Activated naive CD4-positive, alpha-beta T cell treated with anti-CD3 and anti-CD28 coated beads, Interleukin-2, amount 10 ng/mL, durations not matched to agents 7 days and 5 days (primary cell): ENCODE results near the gene RIPOR3.
"Not testable (repeated sequence)": the region's sequence is repeated elsewhere in the genome, so short reads cannot be mapped to it uniquely, and the experiment has no call there.

Experiments
- CTCF ChIA-PET: fragments of 350-600 bp; sonication (Branson Sonifier 250); formaldehyde crosslinking; loops from one replicate; lab custom pipeline; 2021; ENCODE audit warnings: antibody characterized with exemption; lab: Charles Lee
- DNase-seq: peaks from one replicate; pipeline ENCODE4 v3.0.0-alpha.2; 2020
- H3K27ac Mint-ChIP-seq: one replicate; pipeline ENCODE4 v1.8.0; 2021; ENCODE audit warnings: mild to moderate bottlenecking, moderate library complexity, mixed read lengths
- H3K27me3 Mint-ChIP-seq: one replicate; pipeline ENCODE4 v1.8.0; 2021; ENCODE audit warnings: mild to moderate bottlenecking, mixed read lengths
- H3K36me3 Mint-ChIP-seq: one replicate; pipeline ENCODE4 v1.8.0; 2021; ENCODE audit warnings: mixed read lengths
- H3K4me1 Mint-ChIP-seq: one replicate; pipeline ENCODE4 v1.8.0; 2021; ENCODE audit warnings: mixed read lengths
- H3K4me3 Mint-ChIP-seq: one replicate; pipeline ENCODE4 v1.8.0; 2021; ENCODE audit warnings: mild to moderate bottlenecking, moderate library complexity, mixed read lengths
- H3K9me3 Mint-ChIP-seq: one replicate; pipeline ENCODE4 v1.8.0; 2021; ENCODE audit warnings: mixed read lengths

Gene RIPOR3

DNA sequence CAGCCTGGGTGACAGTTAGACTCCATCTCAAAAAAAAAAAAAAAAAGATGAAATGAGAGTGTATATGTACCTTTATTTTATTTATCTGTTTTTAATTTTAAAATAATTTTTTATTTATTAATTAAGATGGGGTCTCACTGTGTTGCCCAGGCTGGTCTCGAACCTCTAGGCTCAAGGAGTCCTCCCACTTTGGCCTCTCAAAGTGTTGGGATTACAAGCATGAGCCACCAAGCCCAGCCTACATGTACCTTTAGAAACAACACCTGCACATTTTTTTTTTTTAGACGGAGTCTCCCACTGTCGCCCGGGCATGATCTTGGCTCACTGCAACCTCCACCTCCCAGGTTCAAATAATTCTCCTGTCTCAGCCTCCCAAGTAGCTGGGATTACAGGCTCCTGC, 28.0 kb upstream of the RIPOR3 start:
- Mint-ChIP-seq H3K36me3 (no peaks in the 10 kb centered on the region), H3K27ac (no peak overlapping the region), H3K9me3 (no peaks in the 10 kb centered on the region), H3K27me3 (peaks cover 21% of the 10 kb centered on the region), H3K4me1 (no peaks in the 10 kb centered on the region), H3K4me3 (no peak overlapping the region)
- CTCF ChIA-PET, result no interaction called here
- no peak for DNase-seq

DNA sequence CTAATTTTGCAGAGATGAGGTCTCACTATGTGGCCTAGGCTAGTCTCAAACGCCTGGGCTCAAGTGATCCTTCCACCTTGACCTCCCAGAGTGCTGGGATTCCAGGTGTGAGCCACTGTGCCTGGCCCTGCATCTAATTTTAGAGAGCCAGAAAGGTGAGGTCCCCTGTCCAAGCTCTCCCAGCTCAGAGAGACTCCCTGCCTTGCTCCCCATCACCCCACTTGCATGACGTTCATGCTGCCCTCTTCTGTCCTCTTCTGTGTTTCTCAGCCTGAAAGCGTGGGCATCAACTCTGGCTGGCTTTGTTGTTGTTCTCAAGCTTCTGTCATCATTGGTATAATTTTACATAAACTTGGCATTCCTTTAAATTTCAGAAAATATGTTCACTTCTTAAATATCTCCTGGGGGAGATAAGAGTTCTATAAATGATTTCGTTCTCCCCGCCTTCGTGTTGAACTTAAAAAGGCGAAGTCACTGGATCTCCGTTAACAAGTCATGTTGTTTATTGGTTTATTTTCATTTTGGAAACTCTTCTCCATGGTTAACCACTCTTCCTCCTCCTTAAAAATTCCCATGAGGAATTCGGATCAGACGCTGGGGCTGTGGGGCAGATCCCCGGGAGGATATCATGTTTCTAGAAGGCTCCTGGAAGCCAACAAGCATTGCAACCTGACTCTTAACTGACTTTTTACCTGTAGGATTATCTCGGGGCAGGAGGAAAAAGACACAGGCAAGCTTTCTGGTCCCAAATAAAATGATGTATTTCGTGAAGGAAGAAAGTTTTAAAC, 26.8 kb upstream of the RIPOR3 start:
- Mint-ChIP-seq H3K9me3 (no peaks in the 10 kb centered on the region), H3K27me3 (peaks cover 28% of the 10 kb centered on the region), H3K36me3 (no peaks in the 10 kb centered on the region), H3K4me1 (no peaks in the 10 kb centered on the region), H3K27ac (no peak overlapping the region), H3K4me3 (no peak overlapping the region)
- no peak for DNase-seq
- CTCF ChIA-PET, result interaction anchor here (0.6 kb wide), 1 partner anchor 200 kb away, joined by 3 read pairs; no protein-coding TSS in a partner anchor

- no peak overlapping the region for H3K27ac Mint-ChIP-seq
- no peaks in the 10 kb centered on the region for H3K9me3 Mint-ChIP-seq
- H3K4me3 Mint-ChIP-seq, result no peak overlapping the region
- DNase-seq, result no peak
- no peaks in the 10 kb centered on the region for H3K36me3 Mint-ChIP-seq
- CTCF ChIA-PET, result interaction anchor here (0.6 kb wide), 1 partner anchor 199 kb away, joined by 3 read pairs; no protein-coding TSS in a partner anchor
- peaks cover 36% of the 10 kb centered on the region for H3K27me3 Mint-ChIP-seq
- no peaks in the 10 kb centered on the region for H3K4me1 Mint-ChIP-seq
Observed at GRCh38 chr20:50717312-50717711, 26.0 kb upstream of the RIPOR3 start.

- CTCF ChIA-PET, result no interaction called here
- Mint-ChIP-seq H3K27me3 (peaks cover 41% of the 10 kb centered on the region), H3K27ac (no peak overlapping the region), H3K36me3 (no peaks in the 10 kb centered on the region), H3K4me1 (no peaks in the 10 kb centered on the region), H3K9me3 (no peaks in the 10 kb centered on the region), H3K4me3 (no peak overlapping the region)
- no peak for DNase-seq
Observed at GRCh38 chr20:50716518-50716917, 25.2 kb upstream of the RIPOR3 start.

DNA sequence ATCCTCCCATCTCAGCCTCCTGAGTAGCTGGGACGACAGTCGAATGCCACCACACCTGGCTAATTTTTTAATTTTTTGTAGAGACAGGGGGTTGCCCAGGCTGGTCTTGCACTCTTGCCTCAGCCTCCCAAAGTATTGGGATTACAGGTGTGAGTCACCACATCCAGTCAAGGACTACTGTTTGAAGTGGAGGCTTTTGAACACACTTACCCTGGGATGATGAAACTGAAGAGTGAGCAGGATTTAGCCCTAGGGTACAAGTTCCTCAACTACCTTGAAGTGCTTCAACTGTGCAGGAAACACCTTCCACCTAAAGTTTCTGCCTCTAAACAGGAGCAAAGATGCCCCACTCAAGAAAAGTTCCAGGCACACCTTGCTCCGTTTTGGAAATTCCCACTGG, 24.4 kb upstream of the RIPOR3 start:
- Mint-ChIP-seq H3K27ac (no peak overlapping the region), H3K9me3 (no peaks in the 10 kb centered on the region), H3K36me3 (no peaks in the 10 kb centered on the region), H3K27me3 (peaks cover 47% of the 10 kb centered on the region), H3K4me1 (no peaks in the 10 kb centered on the region), H3K4me3 (no peak overlapping the region)
- CTCF ChIA-PET, result no interaction called here
- no peak for DNase-seq

- DNase-seq, H3K27ac Mint-ChIP-seq, CTCF ChIA-PET, H3K4me1 Mint-ChIP-seq, H3K9me3 Mint-ChIP-seq, H3K4me3 Mint-ChIP-seq, H3K36me3 Mint-ChIP-seq: not testable (repeated sequence)
- H3K27me3 Mint-ChIP-seq, result peaks cover 47% of the 10 kb centered on the region
Observed at GRCh38 chr20:50714426-50714825, 23.1 kb upstream of the RIPOR3 start.

GRCh38 chr20:50713657-50714101, 22.3 kb upstream of the RIPOR3 start:
- Mint-ChIP-seq H3K4me1 (no peaks in the 10 kb centered on the region), H3K27ac (no peak overlapping the region), H3K4me3 (no peak overlapping the region), H3K9me3 (no peaks in the 10 kb centered on the region), H3K36me3 (no peaks in the 10 kb centered on the region), H3K27me3 (peaks cover 47% of the 10 kb centered on the region)
- CTCF ChIA-PET, result no interaction called here
- no peak for DNase-seq

- Mint-ChIP-seq H3K27me3 (peaks cover 43% of the 10 kb centered on the region), H3K27ac (no peak overlapping the region), H3K36me3 (no peaks in the 10 kb centered on the region), H3K9me3 (no peaks in the 10 kb centered on the region), H3K4me3 (no peak overlapping the region), H3K4me1 (no peaks in the 10 kb centered on the region)
- DNase-seq, result no peak
- CTCF ChIA-PET, result no interaction called here
Observed at GRCh38 chr20:50712771-50713656, 21.7 kb upstream of the RIPOR3 start.

DNA sequence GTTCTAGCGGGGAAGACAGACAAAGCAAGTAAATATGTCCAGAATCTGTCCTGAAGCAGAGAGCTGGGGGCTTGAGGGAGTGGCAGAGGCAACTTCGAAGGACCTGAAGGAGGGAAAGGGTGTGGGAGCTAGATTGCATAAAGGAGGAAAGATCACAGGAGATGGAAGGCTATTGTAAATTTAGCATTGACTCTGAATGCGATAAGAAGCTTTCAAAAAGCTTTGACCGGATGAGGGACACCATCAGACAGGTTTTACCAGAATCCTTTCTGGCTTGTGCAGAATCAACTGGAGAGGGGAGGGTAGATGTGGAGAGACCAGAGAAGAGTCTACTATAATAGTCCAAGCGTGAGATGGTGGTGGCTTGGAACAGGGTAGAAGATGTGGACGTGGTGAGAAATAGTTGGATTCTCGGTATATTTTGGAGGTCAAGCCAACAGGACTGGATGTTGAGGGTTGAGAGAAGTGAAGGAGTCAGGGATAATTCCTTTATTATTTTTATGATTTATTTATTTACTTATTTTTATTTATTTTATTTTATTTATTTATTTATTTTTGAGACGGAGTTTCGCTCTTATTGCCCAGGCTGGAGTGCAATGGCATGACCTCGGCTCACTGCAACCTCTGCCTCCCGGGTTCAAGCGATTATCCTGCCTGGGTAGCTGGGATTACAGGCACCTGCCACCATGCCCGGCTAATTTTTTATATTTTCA, 19.9 kb upstream of the RIPOR3 start:
- Mint-ChIP-seq H3K4me1 (no peaks in the 10 kb centered on the region), H3K4me3 (no peak overlapping the region), H3K9me3 (no peaks in the 10 kb centered on the region), H3K27ac (no peak overlapping the region), H3K27me3 (peaks cover 28% of the 10 kb centered on the region), H3K36me3 (no peaks in the 10 kb centered on the region)
- CTCF ChIA-PET, result no interaction called here
- no peak for DNase-seq

DNA sequence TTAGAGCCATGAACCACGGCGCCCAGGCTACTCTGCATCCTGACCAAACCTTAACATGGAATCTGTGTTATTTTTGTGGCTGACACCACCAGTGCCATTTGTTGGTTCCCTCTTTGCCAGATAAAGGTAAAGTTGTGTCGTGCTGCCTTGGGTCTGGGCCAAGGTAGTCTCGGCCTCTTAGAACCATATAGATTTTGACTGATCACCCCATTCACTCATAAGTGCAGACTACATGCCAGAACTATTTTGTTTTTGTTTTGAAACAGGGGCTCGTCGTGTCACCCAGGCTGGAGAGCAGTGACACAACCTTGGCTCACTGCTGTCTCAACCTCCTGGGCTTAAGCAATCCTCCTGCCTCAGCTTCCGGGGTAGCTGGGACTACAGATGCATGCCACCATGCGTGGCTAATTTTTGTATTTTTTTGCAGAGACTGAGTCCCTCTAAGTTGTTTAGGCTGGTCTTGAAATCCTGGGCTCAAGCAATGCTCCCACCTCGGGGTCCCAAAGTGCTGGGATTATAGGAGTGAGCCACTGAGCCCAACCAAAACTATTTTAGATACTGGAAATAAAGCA, 19.2 kb upstream of the RIPOR3 start:
- H3K4me3 Mint-ChIP-seq, result no peak overlapping the region
- peaks cover 28% of the 10 kb centered on the region for H3K27me3 Mint-ChIP-seq
- H3K36me3 Mint-ChIP-seq, result no peaks in the 10 kb centered on the region
- CTCF ChIA-PET, result no interaction called here
- no peak for DNase-seq
- no peaks in the 10 kb centered on the region for H3K4me1 Mint-ChIP-seq
- no peaks in the 10 kb centered on the region for H3K9me3 Mint-ChIP-seq
- H3K27ac Mint-ChIP-seq, result no peak overlapping the region

GRCh38 chr20:50709636-50709973, 18.3 kb upstream of the RIPOR3 start:
- H3K27me3 Mint-ChIP-seq, result peaks cover 28% of the 10 kb centered on the region
- H3K4me3 Mint-ChIP-seq, result no peak overlapping the region
- CTCF ChIA-PET, result interaction anchor here (0.7 kb wide), 1 partner anchor 42 kb away, joined by 3 read pairs; no protein-coding TSS in a partner anchor
- H3K36me3 Mint-ChIP-seq, result no peaks in the 10 kb centered on the region
- no peaks in the 10 kb centered on the region for H3K4me1 Mint-ChIP-seq
- H3K9me3 Mint-ChIP-seq, result no peaks in the 10 kb centered on the region
- H3K27ac Mint-ChIP-seq, result no peak overlapping the region
- no peak for DNase-seq

- H3K9me3 Mint-ChIP-seq, result no peaks in the 10 kb centered on the region
- no peak for DNase-seq
- CTCF ChIA-PET, result interaction anchor here (0.7 kb wide), 1 partner anchor 43 kb away, joined by 3 read pairs; no protein-coding TSS in a partner anchor
Observed at GRCh38 chr20:50708845-50709635, 17.7 kb upstream of the RIPOR3 start.

DNA sequence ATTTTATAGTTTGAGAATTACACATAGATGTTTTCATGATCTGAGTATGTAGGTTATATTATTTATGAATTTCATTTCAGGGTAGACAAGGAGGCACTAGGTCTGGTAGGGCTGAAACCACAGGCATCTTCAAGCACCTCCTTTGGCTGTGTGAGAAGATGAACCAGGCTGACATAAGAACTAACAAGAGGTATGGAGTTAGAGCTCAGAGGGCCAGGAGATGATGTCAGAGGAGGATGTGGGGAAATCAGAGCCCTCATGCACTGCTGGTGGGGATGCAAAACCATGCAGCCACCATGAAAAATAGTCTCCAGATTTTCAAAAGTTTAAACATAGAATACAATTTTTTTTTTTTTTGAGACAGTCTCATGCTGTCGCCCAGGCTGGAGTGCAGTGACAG, 13.6 kb upstream of the RIPOR3 start:
- Mint-ChIP-seq H3K4me1 (no peaks in the 10 kb centered on the region), H3K27ac (no peak overlapping the region), H3K27me3 (peaks cover 18% of the 10 kb centered on the region), H3K4me3 (no peak overlapping the region), H3K36me3 (no peaks in the 10 kb centered on the region), H3K9me3 (no peaks in the 10 kb centered on the region)
- DNase-seq, result no peak
- CTCF ChIA-PET, result no interaction called here

More at GRCh38 chr20:50708845-50709635, 17.7 kb upstream of the RIPOR3 start:
- Mint-ChIP-seq H3K27me3 (peaks cover 24% of the 10 kb centered on the region), H3K4me1 (no peaks in the 10 kb centered on the region), H3K4me3 (no peak overlapping the region), H3K36me3 (no peaks in the 10 kb centered on the region), H3K27ac (no peak overlapping the region)
